HG03280 (cell line): ENCODE data around the gene SF3B3.

ENCODE experiments used
- ATAC-seq: cut with Tn5 transposase; IDR thresholded peaks from one replicate; pipeline ENCODE4 v1.9.1; 2021; ENCODE audit warnings: mild to moderate bottlenecking, moderate library complexity; ENCODE audit not compliant: unreplicated experiment

Gene SF3B3

GRCh38 chr16:70523743-70524398 is at the start of gene SF3B3:
SF3B3 (plus strand) TSS chr16:70523816; CDS start chr16:70526657, 2,841 bp downstream.
- peak; percentile 45 for ATAC-seq

- ATAC-seq, result no peak
Measured at GRCh38 chr16:70474320-70475053, 49.1 kb upstream of the SF3B3 start.

- no peak for ATAC-seq
Measured at GRCh38 chr16:70475054-70475871, 48.4 kb upstream of the SF3B3 start.

GRCh38 chr16:70476272-70477020 is 47.2 kb upstream of the SF3B3 start:
- peak; percentile 82 for ATAC-seq

- no peak for ATAC-seq
Measured at GRCh38 chr16:70478169-70478568, 45.4 kb upstream of the SF3B3 start.

- ATAC-seq, result no peak
Measured at GRCh38 chr16:70478912-70479341, 44.7 kb upstream of the SF3B3 start.

- ATAC-seq, result no peak
Measured at GRCh38 chr16:70480127-70481105, 43.2 kb upstream of the SF3B3 start.

GRCh38 chr16:70481929-70482536 is 41.6 kb upstream of the SF3B3 start:
- no peak for ATAC-seq

GRCh38 chr16:70482624-70483023 is 41.0 kb upstream of the SF3B3 start:
- no peak for ATAC-seq

GRCh38 chr16:70483426-70483825 is 40.2 kb upstream of the SF3B3 start:
- ATAC-seq, result peak; percentile 48

GRCh38 chr16:70484867-70485266 is 38.7 kb upstream of the SF3B3 start:
- no peak for ATAC-seq

- ATAC-seq, result no peak
Measured at GRCh38 chr16:70490261-70490660, 33.4 kb upstream of the SF3B3 start.

- ATAC-seq, result no peak
Measured at GRCh38 chr16:70493802-70494201, 29.8 kb upstream of the SF3B3 start.

GRCh38 chr16:70494202-70494770 is 29.3 kb upstream of the SF3B3 start:
- no peak for ATAC-seq

- ATAC-seq, result no peak
Measured at GRCh38 chr16:70494777-70495176, 28.8 kb upstream of the SF3B3 start.

- ATAC-seq, result no peak
Measured at GRCh38 chr16:70495425-70496182, 28.0 kb upstream of the SF3B3 start.

- ATAC-seq, result peak; percentile 39
Measured at GRCh38 chr16:70496513-70496912, 27.1 kb upstream of the SF3B3 start.

GRCh38 chr16:70508752-70509151 is 14.9 kb upstream of the SF3B3 start:
- ATAC-seq, result no peak
